NCI-H1694 treated with DMSO at 0.1 percent for 48 hours (cell line): ENCODE measurements around the gene ACOXL.

Source experiments
- DNase-seq: peaks from one replicate; lab custom pipeline; 2025; lab: John Stamatoyannopoulos, UW

Gene ACOXL

DNA sequence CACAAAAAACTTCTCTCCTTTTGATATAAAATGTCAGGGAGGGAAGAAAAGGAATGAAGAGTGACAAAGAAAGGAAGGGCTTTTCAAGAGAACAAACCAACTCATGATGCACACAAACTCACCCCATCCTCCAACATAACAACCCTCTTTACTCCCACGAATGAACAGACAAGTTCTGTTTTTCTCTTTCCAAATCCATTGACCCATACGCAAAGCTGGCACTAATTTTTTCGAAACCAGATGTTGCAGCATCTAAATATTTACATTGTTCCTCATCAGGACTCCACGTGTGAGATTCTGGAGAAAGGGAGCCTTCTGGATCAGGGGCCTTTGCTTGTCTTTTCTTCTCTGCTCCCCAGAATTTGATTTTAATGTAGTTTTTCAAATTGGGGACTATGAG is 245.0 kb downstream of the ACOXL start:
- no peak for DNase-seq

DNA sequence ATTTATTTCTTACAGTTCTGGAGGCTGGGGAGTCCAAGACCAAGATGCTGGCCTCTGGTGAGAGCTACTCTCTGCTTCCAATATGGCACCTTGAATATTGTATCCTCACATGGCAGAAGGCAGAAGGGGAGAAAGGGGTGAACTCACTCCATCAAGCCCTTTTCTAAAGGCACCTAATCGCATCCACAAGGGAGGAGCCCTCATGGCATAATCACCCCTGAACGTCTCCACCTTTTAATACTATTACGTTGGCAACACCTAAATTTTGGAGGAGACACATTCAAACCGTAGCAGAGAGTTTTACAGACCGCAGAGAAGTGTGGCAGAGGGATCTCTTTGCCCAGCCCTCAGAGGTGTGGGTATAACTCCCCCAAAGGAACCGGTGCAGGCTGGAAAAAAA is 245.8 kb downstream of the ACOXL start:
- DNase-seq, result no peak

DNA sequence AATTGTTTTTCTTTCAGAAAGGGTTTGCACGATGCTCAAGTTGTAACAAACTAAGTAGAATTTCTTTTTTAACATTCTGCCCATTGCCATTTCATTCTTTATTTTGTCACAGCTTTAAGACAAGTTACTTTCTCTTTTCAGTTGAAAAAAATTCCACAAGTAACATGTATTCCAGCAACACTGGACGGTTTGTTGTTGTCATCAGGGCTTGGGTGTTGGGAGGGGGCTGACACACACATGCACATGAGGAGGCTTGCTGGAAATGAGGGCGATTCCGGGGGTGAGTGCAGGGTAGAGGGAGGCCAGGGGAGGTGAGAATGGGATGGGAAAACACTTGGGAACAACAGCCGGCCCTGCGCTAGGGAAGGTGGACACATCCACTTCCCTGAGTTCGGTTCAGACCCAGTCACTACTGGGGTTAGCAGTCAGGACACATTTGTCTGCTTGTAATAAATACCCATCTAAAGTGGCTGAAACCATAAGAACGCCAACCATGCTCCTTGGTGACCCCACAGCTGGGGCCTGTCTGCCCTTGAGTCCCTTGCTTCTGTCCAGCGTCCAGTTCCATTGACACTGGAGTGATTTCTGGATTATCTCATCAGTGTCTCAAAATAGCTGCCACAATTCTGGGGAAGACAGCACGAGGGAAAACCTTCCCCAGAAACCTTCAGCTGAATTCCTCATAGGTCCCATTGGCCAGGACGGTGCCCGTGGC is 246.5 kb downstream of the ACOXL start:
- DNase-seq, result no peak

DNA sequence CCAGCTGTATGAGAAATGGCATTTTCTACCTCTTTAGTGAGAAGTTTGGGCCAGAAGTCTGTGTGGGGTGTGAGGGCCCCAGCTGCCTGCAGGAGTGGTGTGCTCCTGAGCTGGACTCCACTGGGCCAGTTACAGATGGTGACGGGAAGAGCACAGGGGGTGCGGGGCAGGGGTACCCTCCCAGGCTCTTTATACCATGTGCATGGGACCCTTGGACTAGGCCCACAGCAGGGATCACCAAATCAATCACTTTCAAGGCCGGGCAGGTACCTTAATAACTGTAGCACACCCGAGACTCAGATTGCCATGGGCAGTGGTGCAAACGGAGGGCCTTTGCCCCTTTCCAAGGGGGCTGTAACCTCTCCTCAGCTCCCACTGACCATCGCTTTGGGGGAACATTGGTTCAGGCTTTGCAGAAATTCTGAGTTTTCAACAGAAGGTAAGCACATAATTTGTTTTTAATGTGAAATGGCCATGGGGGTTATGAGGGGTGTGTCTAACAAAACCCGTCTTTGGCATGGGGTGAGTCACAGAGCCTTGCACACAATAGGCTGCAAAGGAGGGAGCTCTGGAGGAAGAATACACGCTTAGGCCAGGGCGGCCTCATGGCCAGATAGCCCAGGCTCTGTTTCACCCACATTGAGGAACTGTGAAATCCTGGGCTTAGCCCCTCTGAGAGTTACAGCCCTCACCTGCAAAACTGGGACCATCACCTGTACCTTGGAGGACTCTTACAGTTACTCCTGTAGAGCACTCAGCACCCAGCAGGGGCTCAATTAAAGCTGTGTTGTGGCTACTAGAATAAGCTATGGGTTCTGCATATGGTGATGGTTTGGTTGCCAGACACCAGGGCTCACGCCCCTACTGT is 247.3 kb downstream of the ACOXL start:
- DNase-seq, result no peak

DNA sequence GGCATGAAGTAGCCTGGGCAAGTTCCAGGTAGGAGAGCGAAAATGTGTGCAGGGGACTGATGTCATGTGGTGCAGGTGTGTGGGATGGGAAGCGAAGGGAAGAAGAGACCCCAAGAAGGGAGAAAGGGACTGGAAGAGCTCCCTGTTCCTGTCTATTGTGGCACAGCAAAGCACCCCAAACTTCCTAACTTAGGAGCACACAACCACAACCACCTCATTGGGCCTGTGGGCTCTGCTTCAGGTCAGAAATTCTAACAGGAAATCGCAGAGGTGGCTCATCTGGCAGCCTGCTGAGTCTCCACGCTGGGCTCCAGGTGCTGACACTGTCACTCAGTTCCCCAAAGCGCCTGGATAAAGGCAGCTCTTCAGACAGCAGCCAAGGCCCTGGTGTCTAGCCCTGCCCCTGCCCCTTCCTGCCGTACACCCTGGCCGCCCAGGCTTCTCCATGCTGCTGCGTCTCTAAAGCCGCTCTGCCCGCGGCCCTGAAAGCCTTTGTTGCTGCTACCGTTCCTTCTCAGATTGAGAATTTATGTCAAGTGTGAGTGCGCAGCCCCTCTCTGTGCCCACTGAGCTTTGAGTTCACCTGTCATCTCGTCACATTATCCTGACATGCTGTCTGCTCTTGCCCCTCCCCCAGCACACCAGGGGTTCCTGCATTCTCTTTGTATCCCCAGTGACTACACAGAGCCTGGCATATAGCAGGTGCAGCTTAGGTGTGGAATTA is 248.1 kb downstream of the ACOXL start:
- DNase-seq, result no peak

DNA sequence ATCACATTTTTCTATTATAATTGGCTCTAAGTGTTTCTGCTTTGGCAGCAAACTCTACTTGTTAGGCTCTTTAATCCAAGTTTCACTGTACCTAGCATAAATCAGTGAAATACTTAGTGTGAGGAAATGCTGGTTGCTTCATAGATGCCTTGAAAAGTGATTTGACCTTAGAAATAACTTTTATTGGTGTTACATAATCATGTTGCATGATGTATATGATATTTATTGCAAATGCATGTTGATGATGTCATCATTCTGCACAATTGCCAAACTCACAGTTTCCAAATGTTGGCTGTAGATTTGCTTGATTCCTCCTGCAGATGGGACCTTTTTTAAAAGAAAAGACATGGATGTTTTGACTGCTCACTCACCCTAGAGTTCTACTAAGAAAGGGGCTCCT is 250.8 kb downstream of the ACOXL start:
- DNase-seq, result no peak

DNA sequence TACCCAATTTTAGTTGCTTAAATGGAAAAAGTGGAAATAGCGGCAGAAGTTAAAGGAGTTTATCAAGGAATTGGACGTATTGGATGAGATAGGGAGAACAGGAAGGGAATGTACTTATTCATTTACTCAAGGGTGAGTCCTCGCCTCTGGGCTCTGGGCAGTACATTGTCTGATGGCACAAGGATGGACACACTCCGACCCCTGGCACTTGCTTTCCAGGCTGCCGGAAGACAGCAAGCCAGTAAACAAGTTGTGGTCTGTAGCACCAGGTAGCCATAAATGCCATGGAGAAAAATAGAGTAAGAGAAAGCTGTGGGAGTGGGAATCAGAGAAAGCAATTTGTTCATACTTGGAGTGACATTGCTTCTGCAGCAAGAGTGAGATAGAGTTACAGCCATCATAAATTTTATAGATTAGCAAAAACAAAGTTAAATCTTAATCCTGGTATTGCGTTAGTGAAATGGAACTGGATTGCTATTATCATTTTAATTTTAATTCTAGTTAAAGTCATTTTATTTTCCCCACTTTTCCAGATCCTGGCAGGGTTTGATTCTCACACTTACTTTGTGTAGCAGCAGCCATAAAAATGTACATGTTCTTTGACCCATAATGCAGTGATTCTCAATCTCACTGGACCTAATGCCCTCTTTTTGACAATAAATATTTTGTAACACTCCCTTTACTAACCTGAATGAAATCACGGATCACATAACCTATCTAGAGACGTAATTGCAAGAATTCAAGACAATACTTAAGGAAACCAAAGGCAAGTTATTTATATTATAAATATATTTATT is 252.5 kb downstream of the ACOXL start:
- DNase-seq, result no peak

DNA sequence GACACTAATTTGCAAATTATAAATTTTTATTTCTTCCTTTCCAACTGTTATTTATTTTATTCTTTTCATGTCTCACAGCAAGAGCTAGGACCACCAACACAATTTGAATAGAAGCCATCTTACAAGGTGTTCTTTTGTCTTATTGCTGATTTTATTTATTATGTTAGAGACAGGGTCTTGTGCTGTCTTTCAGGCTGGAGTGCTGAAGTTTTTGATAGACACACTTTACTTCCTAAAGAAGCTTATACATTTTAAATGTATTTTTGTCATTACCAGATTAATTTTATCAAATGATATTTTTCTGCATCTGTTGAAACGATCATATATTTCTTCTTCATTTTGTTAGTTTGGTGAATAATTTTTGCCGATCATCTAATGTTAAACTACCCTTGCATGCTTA is 258.1 kb downstream of the ACOXL start:
- DNase-seq, result no peak

DNA sequence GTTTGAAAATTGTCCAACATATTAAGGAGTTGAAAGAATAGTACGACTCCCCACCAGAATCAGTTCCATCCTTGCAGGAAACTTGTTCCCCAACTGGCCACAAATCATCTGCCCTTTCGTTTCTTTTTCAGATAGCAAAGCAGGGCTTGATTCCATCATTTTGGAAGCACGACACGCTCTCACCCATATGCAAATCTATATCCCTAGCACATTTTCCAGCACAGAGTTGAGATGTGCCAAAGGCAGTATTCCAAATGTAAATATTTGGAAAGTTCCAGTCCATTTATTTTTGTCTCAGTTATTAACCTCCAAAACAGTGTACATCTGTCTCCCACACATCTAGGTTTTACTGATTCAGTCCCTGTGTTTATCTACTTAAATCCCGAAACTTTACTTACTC is 259.5 kb downstream of the ACOXL start:
- DNase-seq, result no peak

DNA sequence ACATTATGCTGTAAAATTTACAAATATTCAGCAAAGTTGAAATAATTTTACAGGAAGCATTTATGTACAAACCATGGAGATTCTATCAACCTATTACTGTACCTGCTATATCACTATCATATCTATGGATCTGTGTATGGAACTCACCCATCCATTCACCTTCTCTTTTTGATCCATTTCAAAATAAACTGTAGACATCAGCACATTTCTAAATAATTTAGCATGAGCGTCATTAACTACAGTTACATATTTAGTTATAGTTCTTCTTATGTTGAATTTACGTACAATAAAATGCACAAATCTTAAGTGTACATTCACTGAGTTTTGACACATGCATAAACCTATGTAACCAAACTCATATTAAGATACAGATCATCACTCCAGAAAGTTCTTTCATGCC is 260.5 kb downstream of the ACOXL start:
- DNase-seq, result no peak

DNA sequence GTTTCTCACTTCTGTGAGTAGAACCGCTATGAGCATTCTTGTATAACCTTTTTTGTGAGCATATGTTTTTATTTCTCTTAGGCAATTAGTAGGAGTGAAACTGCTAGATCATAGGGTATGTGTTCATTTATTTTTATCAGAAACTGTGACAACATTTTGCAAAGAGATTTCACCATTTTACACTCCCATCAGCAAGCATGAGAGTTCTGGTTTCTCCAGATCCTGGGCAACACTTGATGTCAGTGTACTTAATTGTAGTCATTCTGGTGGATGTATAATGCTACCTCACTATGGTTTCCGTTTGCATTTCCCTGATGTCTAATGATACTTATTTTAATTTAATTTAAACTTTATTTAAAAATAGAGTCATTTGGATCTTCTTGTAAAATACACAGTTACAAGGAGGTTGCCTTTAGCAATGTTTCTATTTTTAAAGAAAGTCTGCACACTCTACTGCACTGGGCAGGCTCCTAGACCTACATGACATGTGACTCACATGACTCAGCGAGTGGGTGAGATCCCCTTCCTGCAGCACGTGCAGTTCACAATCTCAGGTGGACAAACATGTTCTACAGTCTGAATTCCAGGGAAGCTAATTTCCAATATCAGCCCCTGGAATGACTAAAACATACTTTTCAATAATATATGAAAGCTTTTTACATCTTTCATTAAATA is 261.3 kb downstream of the ACOXL start:
- DNase-seq, result no peak

DNA sequence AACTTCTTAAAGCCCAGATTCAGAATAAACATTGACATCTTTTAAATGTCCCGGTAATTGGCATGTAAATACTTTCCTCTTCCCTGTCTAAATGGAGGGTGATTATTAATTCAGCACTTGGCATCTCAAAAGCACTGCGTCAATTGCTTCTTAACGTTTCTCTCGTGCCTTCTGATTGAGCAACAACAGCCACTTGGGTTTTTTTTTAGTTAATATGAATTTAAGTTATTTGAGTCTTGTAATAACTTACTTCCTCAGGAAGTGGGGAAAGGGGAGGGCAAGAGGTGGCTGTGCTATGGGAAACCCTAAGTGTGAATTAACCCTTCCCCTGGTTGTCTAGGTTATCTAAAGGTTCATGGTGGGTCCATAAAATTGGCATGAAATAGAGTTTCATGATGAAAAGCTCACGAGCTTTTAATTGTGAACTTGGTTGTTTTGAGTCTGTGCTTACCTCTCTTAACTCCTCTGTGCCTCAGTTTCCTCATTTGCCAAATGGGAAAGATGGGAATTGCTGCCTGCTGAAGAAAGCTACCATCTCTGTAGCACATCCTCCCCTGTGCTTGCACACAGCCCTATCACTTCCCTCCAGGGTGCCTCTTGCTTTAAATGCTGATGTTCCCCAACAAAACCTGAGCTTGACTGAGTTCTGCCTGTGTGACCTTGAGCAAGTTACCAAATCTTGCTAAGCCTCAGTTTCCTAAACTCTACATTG is 262.0 kb downstream of the ACOXL start:
- DNase-seq, result no peak

DNA sequence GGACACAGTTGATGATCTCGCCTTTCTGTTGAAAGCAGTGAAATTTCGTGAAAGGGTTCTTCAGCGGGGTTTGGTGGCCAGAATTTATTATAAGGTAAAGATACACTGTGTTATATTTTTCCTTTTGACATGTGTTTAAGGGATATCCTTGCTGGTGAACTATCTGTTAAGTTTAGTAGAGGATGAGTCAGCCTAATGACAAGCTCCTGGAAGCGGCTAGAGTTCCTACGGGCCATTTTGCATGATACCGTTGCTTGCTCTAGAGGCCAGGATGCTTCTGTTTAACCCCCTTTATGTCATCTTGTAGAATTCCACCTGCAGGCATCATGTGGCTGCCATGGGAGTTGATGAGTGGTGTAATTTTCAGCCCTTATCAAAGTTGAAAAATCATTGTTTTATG is 263.5 kb downstream of the ACOXL start:
- no peak for DNase-seq

DNA sequence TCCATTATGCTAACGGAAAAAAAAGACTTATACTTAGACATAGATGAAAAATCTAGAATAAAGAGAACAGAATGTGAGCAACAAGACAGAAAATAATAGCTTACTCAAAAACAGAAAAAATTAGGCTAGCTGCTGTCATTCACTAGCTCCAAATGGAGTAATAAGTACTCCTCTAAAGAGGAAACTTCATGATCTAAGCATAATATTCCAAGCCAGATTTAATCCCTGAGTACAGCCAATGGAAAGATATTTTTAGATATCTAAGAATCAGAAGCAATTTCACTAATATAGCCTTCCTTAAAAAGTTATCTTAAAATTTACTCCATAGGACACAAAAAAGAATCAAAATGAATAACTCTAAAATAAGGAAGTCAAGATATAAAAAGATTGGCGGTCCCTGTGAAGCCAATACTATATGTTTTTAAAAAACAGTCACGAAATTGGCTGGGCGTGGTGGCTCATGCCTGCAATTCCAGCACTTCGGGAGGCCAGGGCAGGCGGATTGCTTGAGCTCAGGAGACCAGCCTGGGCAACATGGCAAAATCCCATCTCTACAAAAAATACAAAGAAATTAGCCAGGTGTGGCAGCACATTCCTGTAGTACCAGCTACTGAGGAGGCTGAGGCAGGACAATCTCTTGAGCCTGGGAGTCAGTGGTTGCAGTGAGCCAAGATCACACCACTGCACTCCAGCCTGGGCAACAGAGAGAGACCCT is 265.1 kb downstream of the ACOXL start:
- DNase-seq, result no peak

DNA sequence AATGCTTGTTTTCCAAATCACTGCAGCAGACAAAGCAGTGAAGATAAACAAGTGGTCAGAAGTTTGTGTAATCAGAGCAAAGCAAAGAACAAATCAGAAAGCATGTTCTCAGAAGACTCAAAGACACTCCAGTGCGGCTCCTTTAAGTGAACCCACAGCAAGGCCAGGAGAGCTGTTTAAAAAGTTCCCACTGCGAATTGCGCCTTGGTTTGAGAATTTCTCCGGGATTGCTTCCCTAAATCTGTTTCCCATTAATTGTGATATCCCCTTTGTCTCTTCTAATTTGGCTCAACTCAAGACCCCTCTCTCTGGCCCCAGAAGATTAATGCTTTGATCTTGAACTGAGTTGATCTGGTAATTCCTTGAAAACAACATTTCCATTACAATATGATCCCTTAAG is 265.9 kb downstream of the ACOXL start:
- DNase-seq, result no peak

DNA sequence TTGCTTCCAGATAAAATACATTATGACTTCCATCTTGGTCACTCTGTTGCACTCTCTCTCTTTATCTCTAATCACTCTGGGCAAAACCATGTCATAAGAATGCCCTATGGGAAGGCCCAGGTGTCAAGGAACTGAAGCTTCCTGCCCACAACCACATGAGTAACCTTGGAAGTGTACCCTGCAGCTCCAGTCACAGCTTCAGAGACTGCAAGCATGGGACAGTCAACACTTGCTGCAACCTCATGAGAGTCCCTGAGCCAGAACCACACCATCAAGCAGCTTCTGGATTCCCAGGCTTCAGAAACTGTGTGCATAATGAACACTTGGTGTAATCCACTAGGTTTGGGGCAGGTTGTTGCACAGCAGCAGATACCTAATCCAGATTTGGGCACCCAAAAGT is 267.3 kb downstream of the ACOXL start:
- no peak for DNase-seq

DNA sequence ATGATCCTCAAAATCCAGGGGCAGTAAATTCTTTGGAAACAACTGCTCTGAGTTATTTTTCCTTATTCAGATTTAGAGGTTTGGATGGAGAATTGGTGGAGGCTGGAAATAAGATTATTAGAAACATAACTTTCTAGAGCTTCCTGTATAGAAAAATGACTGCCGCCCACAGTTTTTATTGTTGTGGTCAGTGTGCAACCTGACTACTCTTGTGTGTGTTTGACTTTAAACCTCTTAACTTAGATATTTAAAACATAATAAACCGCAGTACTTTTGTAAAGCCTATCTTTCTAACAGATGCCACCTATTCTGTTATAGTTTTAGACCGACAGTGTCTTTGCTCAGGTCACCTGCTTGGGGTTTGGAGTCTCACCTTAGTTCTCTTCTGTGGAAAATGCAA is 272.9 kb downstream of the ACOXL start:
- no peak for DNase-seq

DNA sequence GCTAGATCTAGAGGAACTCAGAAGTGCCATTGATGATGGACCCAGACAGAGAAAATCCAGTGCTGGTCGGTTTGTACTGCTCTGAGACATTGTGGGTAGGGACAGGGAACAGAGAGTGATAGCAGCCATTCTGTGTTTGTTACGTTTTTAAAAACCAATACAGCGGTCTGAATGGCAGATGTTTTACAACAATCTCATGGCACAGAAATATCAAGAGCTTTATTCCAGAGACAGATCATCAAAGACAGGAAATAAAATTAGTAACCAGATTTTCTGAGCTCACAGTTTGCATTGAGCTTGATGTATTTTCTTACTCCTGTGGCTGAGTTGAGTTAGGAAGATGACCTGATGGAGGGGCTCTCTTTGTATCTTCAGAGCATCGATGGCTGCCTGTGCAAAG is 273.4 kb downstream of the ACOXL start:
- DNase-seq, result no peak

DNA sequence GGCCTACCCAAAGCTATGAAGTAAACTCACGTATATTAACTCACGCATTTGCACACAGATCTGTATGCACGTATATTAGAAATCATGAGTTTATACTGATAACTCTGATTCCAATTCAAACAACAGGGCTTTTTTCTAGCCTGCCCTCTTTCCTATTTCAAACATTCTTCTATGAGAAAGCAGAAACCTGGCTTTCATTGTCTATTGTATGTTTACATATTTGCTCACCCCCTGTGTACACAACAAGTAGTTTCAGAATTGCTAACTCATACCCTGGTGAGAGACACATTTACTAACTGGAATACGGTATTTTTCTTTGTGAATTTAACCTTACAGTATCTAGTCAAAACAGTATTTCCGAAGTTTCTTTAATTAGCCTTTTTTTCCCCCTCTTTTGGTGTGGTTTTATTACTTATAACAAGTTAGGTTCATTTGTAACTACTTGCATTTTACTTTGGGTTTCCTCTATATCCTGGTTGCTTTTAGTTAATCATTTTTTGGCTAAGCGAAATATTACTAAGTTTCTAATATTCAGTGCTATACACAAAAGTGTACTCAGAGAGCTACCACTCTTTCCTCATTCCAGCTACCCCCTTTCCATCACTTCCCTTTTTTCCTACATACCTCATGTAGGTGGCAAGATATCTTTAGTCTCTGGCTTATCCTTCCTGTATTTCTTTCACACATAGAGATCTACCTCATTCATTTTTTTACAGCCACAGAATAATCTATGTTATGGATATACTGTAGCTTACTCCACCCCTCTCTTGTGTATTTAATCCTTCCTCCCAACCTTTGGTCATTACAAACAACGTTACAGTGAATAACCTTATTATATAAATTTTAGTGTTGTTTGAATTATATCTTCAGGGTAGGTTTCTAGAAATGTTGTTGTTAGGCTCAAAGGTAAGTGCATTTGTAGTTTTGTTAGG is 275.6 kb downstream of the ACOXL start:
- DNase-seq, result no peak
